Skeletal muscle tissue (tissue), 4 donors: ENCODE data around the gene POLA2. TPM values are rescaled to one million over a fixed set of nuclear protein-coding genes. Genes with fewer than 3 reads are reported as not detected.
"Not testable (repeated sequence)": the region's sequence is repeated elsewhere in the genome, so short reads cannot be mapped to it uniquely, and the experiment has no call there.

Source experiments
- H3K27ac ChIP-seq: one replicate; pipeline ENCODE4 v1.7.0; 2013; ENCODE audit warnings: mild to moderate bottlenecking, low read depth, low read length, inconsistent platforms
- H3K27me3 ChIP-seq, 3 donors: one replicate each; pipeline ENCODE4 v1.7.0; 2013; ENCODE audit warnings: low read length in 3 of 3; ENCODE audit not compliant: control insufficient read depth in 3 of 3, insufficient read depth in 3 of 3
- H3K36me3 ChIP-seq, 3 donors: one replicate each; pipeline ENCODE4 v1.7.0; 2013; ENCODE audit warnings: low read length in 3 of 3; ENCODE audit not compliant: control insufficient read depth in 3 of 3, insufficient read depth in 3 of 3
- H3K4me1 ChIP-seq, 3 donors: one replicate each; pipeline ENCODE4 v1.7.0; 2013; ENCODE audit warnings: low read length in 3 of 3, mild to moderate bottlenecking in 3 of 3; ENCODE audit not compliant: control insufficient read depth in 3 of 3, insufficient read depth in 3 of 3
- H3K4me3 ChIP-seq, 3 donors: one replicate each; pipeline ENCODE4 v1.7.0; 2013; ENCODE audit warnings: low read length in 3 of 3
- H3K9ac ChIP-seq, 3 donors: one replicate each; pipeline ENCODE4 v1.7.0; 2013; ENCODE audit warnings: low read length in 3 of 3, mild to moderate bottlenecking in 3 of 3, moderate library complexity in 2 of 3, low read depth in 1 of 3
- H3K9me3 ChIP-seq, 3 donors: one replicate each; pipeline ENCODE4 v1.7.0; 2013; ENCODE audit warnings: low read length in 3 of 3; ENCODE audit not compliant: control insufficient read depth in 3 of 3
- total RNA-seq: library from RNA; depleted of rRNA; stranded (reverse); fragments of >200 nt; gene quantifications from one replicate; pipeline ENCODE4 v1.2.3, GENCODE V29; 2014
- donor health status: Osteomylitis.

POLA2 gene
- total RNA-seq, 1 donor from 2014 or later: 2.1 TPM

DNA sequence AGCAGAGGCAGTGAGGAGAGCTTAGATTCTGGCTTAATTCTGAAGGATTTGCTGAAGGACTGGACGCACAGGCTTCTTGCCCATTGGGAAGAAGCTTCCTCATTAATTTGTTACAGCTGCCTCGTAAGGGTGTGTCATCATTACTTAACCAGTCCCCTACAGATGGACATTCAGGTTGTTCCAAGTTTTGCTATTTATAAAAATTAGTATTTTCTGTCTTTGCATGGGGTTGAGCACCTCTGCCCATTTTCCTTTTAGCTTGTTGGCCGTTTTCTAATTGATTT lies 41.9 kb upstream of the POLA2 start:
- Histone ChIP-seq H3K9me3 (no peaks in the 10 kb centered on the region), H3K4me3 (no peak overlapping the region), H3K9ac (no peak overlapping the region), H3K36me3 (peaks cover 0 to 7% (median 0%) of the 10 kb centered on the region in 3 donors), H3K27ac (no peak overlapping the region), H3K4me1 (peaks cover 0 to 6% (median under 1%) of the 10 kb centered on the region in 3 donors), H3K27me3 (no peaks in the 10 kb centered on the region)

DNA sequence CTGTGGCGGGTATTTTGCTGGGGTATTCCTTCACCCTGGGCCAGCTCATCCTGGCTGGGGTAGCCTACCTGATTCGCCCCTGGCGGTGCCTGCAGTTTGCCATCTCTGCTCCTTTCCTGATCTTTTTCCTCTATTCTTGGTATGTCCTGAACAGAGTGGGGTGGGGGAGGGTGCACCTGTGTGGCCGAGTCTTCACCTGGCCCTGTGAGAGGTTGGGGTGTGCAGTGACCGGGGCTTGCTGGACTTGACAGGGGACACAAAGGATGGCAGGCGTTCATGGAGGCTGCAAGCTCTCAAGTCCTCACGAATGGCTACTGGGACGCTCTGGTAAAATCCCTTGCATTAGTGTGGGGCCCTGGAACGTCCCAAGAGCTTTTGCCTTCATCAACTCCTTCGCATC lies 40.7 kb upstream of the POLA2 start:
- Histone ChIP-seq H3K9me3 (no peaks in the 10 kb centered on the region), H3K27me3 (no peaks in the 10 kb centered on the region), H3K9ac (no peak overlapping the region), H3K4me3 (no peak overlapping the region), H3K27ac (no peak overlapping the region), H3K36me3 (peaks cover 0 to 7% (median 0%) of the 10 kb centered on the region in 3 donors), H3K4me1 (peaks cover 0 to 15% (median 8%) of the 10 kb centered on the region in 3 donors)

DNA sequence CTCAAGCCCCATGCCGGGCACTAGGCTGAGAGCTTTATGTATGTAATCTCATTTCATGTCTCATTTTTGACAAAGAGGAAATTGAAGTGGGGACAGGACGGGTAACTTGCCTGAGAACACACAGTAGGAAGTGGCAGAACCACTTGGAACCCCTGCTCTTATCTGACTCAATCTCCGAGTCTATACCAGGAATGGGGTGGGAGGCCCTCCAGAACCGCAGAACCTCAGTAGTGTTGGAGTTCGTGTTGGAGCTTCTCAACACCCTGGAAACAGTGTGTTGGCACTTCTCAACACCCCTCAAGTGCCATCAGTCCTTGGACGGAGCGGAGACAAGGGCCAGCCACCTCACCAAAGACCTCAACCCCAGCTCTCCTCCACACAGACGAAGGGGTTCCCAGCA lies 38.8 kb upstream of the POLA2 start:
- H3K36me3 ChIP-seq: peaks cover 0 to 7% (median 0%) of the 10 kb centered on the region in 3 donors
- H3K4me3 ChIP-seq: no peak overlapping the region
- peaks cover 0 to 19% (median 10%) of the 10 kb centered on the region in 3 donors for H3K4me1 ChIP-seq
- no peaks in the 10 kb centered on the region for H3K9me3 ChIP-seq
- no peak overlapping the region for H3K27ac ChIP-seq
- H3K9ac ChIP-seq: no peak overlapping the region
- no peaks in the 10 kb centered on the region for H3K27me3 ChIP-seq

DNA sequence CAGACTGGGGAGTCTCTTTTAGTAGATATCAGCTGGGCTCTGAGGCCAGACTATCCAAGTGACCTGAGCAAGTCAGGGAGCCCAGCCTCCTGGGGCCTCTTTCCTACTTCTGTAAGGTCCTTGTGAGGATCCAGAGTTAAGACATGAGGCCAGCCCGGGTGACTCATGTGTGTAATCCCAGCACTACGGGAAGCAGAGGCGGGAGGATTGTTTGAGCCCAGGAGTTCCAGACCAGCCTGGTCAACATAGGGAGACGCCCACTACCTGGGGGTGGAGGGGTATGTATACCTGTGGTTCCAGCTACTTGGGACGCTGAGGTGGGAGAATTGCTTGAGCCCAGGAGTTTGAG lies 36.9 kb upstream of the POLA2 start:
- no peaks in the 10 kb centered on the region for H3K27me3 ChIP-seq
- H3K36me3 ChIP-seq: peaks cover 0 to 10% (median 3%) of the 10 kb centered on the region in 3 donors
- no peak overlapping the region for H3K4me3 ChIP-seq
- H3K9ac ChIP-seq: peak overlapping the region in 1 of 3 donors; percentile 68
- no peaks in the 10 kb centered on the region for H3K9me3 ChIP-seq
- no peak overlapping the region for H3K27ac ChIP-seq
- peaks cover 0 to 14% (median 10%) of the 10 kb centered on the region in 3 donors for H3K4me1 ChIP-seq

DNA sequence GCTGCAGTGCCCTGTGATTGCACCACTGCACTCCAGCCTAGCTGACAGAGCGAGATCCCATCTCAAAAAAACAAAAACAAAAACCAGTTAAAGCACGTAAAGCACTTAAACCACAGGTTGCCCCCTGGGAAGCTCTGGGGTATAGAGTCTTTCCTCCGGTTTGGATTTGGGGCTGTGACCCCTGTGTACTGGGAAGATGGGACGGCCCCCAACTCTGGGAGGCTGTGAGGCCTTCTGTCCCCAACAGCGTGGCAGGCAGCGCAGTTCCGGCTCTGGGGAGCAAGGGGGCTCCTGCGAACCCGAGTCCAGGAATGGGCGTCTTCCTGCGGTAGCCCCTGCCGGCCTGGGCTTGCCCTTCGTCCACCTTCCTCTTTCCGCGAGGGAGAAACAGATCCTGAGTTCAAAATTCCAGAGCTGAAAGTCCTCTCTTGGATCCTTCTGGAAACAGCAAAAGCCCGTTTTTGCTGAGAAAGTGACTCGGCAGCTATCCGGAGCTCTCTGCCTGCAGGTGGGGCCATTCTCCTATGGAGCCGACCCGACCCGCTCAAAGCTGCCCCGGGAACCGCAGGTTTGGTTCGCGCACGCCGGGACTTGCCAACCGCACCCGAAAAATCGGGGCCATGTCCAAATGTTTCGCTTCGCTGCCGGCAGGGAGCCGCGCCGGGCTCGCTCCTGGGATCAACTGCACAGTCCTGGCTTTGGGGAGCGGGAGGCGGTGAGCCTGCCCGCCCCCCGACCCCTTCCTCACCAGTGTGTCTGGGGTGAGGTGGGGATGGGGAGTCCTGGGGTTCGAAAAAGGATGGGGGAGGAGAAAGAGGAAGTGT lies 36.3 kb upstream of the POLA2 start:
- Histone ChIP-seq H3K27ac (no peak overlapping the region), H3K36me3 (peaks cover 0 to 10% (median 3%) of the 10 kb centered on the region in 3 donors), H3K27me3 (no peaks in the 10 kb centered on the region), H3K4me3 (peak overlapping the region; percentile 42 to 54 (median 54)), H3K4me1 (peaks cover 0 to 14% (median 10%) of the 10 kb centered on the region in 3 donors), H3K9me3 (no peaks in the 10 kb centered on the region), H3K9ac (peak overlapping the region; percentile 0 to 76 (median 68))

DNA sequence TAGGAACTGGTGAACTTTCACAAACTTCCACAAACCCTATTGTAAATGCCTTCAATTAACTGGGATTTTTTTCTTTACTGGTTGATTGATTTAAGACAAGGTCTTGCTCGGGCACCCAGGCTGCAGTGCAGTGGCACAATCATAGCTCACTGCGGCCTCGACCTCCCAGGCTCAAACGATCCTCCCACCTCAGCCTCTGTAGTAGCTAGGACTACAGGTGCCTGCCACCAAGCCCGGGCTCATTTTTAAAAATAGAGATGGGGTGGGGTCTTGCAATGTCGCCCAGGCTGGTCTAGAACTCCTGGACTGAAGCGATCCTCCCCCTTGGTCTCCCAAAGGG lies 35.7 kb upstream of the POLA2 start:
- H3K9ac ChIP-seq: peak overlapping the region in 2 of 3 donors; percentile 68 to 76
- H3K4me3 ChIP-seq: peak overlapping the region; percentile 42 to 54 (median 54)
- no peaks in the 10 kb centered on the region for H3K9me3 ChIP-seq
- peaks cover 0 to 14% (median 10%) of the 10 kb centered on the region in 3 donors for H3K4me1 ChIP-seq
- peaks cover 0 to 10% (median 3%) of the 10 kb centered on the region in 3 donors for H3K36me3 ChIP-seq
- H3K27me3 ChIP-seq: no peaks in the 10 kb centered on the region
- no peak overlapping the region for H3K27ac ChIP-seq

DNA sequence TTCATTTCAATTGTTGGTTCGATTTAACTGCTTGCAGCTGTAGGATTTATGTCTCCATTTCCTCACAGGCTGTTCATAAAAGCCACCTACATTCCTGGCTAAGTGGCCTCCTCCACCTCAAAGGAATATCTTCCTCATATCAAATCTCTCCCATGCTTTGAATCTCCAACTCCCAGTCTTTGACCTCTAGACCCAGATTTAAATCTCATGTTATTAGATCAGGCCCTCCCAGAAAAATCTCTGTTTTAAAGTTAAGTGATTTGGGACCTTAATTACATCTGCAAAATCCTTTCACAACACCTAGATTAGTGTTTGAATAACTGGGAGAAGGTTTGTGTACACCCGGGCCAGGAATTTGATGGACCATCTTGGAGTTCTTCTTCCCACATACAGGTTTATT lies 33.9 kb upstream of the POLA2 start:
- no peak overlapping the region for H3K27ac ChIP-seq
- peaks cover 0 to 10% (median 3%) of the 10 kb centered on the region in 3 donors for H3K36me3 ChIP-seq
- H3K27me3 ChIP-seq: no peaks in the 10 kb centered on the region
- H3K4me3 ChIP-seq: no peak overlapping the region
- no peak overlapping the region for H3K9ac ChIP-seq
- H3K9me3 ChIP-seq: no peaks in the 10 kb centered on the region
- peaks cover 0 to 14% (median 10%) of the 10 kb centered on the region in 3 donors for H3K4me1 ChIP-seq

DNA sequence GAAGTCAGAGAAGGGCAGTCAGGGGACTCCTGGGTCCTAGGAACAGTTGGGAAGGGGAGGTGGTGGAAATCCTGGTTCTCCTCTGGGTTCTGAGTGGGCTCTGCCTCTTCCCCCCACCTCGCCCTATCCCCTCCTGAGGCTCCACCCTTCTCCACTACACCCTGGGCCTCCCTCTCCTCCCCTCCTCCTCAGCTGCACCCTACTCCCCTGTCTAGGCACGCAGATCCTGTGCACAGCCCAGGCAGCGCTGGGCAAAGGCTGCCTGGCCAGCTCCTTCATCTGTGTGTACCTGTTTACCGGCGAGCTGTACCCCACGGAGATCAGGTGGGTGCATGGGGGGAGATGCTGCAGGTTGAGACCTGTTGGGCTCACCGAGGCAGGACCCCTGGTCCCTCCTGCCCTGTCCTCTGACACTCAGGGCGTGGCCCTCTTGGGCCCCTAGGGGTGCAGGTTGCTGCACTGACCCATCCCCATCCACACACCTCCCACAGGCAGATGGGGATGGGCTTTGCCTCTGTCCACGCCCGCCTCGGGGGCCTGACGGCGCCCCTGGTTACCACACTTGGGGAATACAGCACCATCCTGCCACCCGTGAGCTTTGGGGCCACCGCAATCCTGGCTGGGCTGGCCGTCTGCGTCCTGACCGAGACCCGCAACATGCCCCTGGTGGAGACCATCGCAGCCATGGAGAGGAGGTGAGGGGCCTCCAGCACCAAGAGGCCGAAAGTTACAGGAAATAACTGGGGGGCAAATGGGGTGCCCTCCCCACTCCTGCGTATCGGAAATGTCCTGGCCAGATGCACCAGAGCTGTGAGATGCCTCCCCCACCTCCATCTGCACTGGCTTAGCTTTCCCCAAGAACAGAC lies 25.3 kb upstream of the POLA2 start:
- Histone ChIP-seq H3K4me3 (no peak overlapping the region), H3K9me3 (no peaks in the 10 kb centered on the region), H3K9ac (no peak overlapping the region), H3K4me1 (no peaks in the 10 kb centered on the region), H3K27ac (no peak overlapping the region), H3K27me3 (no peaks in the 10 kb centered on the region), H3K36me3 (no peaks in the 10 kb centered on the region)

DNA sequence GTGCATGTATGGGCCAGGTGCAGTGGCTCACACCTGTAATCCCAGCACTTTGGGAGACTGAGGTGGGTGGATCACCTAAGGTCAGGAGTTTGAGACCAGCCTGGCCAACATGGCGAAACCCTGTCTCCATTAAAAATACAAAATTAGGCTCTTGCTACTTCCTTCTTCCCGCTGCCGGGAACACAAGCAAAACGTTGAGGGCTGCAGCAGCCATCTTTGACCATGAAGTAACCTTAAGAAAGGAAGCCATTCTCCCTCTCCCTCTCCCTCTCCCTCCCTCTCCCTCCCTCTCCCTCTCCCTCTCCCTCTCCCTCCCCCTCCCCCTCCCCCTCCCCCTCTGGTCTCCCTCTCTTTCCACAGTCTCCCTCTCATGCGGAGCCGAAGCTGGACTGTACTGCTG lies 23.5 kb upstream of the POLA2 start:
- not testable (repeated sequence) for H3K27ac ChIP-seq, H3K36me3 ChIP-seq, H3K4me3 ChIP-seq, H3K27me3 ChIP-seq, H3K9ac ChIP-seq, H3K4me1 ChIP-seq, H3K9me3 ChIP-seq

DNA sequence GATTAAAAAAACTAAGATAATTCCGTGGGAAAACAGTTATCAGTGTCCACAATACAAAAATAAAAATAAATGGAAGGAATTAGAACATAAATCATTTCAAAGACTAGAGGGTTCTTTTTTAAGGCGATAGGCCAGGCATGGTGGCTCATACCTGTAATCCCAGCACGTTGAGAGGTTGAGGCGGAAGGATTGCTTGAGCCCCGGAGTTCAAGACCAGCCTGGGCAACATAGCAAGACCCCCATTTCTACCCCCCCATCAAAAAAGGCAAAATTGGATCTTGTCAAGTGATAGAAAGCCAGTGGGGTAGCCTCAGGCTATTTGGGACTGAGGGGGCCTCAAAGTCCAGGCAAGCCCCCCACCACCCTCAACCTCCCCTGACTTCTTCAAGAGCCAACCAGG lies 20.6 kb upstream of the POLA2 start:
- Histone ChIP-seq H3K4me1 (no peaks in the 10 kb centered on the region), H3K9me3 (no peaks in the 10 kb centered on the region)

More for the DNA sequence above, 20.6 kb upstream of the POLA2 start:
- H3K4me3 ChIP-seq: no peak overlapping the region
- H3K27ac ChIP-seq: no peak overlapping the region
- no peaks in the 10 kb centered on the region for H3K36me3 ChIP-seq
- no peaks in the 10 kb centered on the region for H3K27me3 ChIP-seq
- H3K9ac ChIP-seq: no peak overlapping the region
